SK-N-MC (cell line): Measurements from ENCODE around the gene GPSM3.

Experiments
- EZH2 ChIP-seq: fragments of 200-600 bp; sonication (generic); IDR thresholded peaks from one replicate; pipeline ENCODE4 v1.6.1; 2017; ENCODE audit warnings: antibody characterized with exemption
- POLR2AphosphoS5 ChIP-seq: IDR thresholded peaks from 2 replicates; pipeline ENCODE4 v1.6.1; 2012; ENCODE audit warnings: mild to moderate bottlenecking, low read depth, low read length, borderline replicate concordance

- no peak for TF ChIP-seq POLR2AphosphoS5
- no peak for TF ChIP-seq EZH2
Observed at GRCh38 chr6:32198866-32199265, 6.4 kb upstream of the GPSM3 start.
